ENCODE data around the gene LIN9. TPM values are rescaled to one million over a fixed set of nuclear protein-coding genes. Genes with fewer than 3 reads are reported as not detected.

LIN9 gene
- total and polyA plus RNA-seq, 7 donors: 2.4 to 5.4 (median 3.1) TPM

- intact Hi-C loops (cut with DNase I): loop anchor here (5.0 kb wide), 1 partner anchor 124 kb away; the partner anchor contains the start of gene H3-3A
- TF ChIP-seq EP300 (IDR thresholded peaks at IDR 0.05) (no peak), POLR2AphosphoS5 (IDR thresholded peaks at IDR 0.05) (peak; percentile 89 to 96 (median 94)), POLR2A (IDR thresholded peaks at IDR 0.05) (peak; percentile 75 to 84), CTCF (IDR thresholded peaks at IDR 0.05) (peak in 2 of 4 experiments; percentile 19 to 22)
- H3K27ac ChIP-seq: peak within 1 kb of the TSS; percentile 87 to 98 (median 91)
- peak; percentile 94 for DNase-seq
- H3K4me3 ChIP-seq: peak within 1 kb of the TSS; percentile 72 to 97 (median 82)
- no peaks in the 10 kb centered on the region for H3K36me3 ChIP-seq
- H3K4me1 ChIP-seq: peaks cover 0 to 48% (median 41%) of the 10 kb centered on the region in 4 donors
- H3K27me3 ChIP-seq: no peaks in the 10 kb centered on the region
- H3K9me3 ChIP-seq: no peaks in the 10 kb centered on the region
- WGBS, 2 donors: 0% methylated on average over 75 of the region's 75 CpGs
These were observed 122.6 kb downstream of the LIN9 start, which contains the start of gene ACBD3 for GRCh38 chr1:226186124-226187018. TSS of gene ACBD3 (minus strand) at chr1:226186741. CDS start at chr1:226186675, 66 bp downstream.

- intact Hi-C loops (cut with DNase I): loop anchor here (5.0 kb wide), 1 partner anchor 123 kb away; the partner anchor contains the start of gene H3-3A
- Histone ChIP-seq H3K27ac (peak overlapping the region; percentile 87 to 98 (median 91)), H3K4me3 (peak overlapping the region; percentile 72 to 97 (median 82)), H3K27me3 (no peaks in the 10 kb centered on the region), H3K9me3 (no peaks in the 10 kb centered on the region), H3K36me3 (peaks cover 0 to 3% (median 0%) of the 10 kb centered on the region in 4 donors), H3K4me1 (peaks cover 0 to 52% (median 44%) of the 10 kb centered on the region in 4 donors)
- 15 to 30% methylated on average over 14 of the region's 14 CpGs for WGBS, 2 donors
- no peak for TF ChIP-seq EP300 (IDR thresholded peaks at IDR 0.05)
- no peak for TF ChIP-seq CTCF (IDR thresholded peaks at IDR 0.05)
- TF ChIP-seq POLR2AphosphoS5 (IDR thresholded peaks at IDR 0.05): no peak
- TF ChIP-seq POLR2A (IDR thresholded peaks at IDR 0.05): no peak
- DNase-seq: no peak
These were observed 123.6 kb downstream of the LIN9 start for GRCh38 chr1:226185141-226186036.

- peak in 1 of 4 experiments; percentile 26 for TF ChIP-seq CTCF (IDR thresholded peaks at IDR 0.05)
- TF ChIP-seq POLR2AphosphoS5 (IDR thresholded peaks at IDR 0.05): peak in 1 of 4 donors; percentile 40
- no peak for TF ChIP-seq EP300 (IDR thresholded peaks at IDR 0.05)
- Histone ChIP-seq H3K4me3 (no peak overlapping the region), H3K27ac (peak overlapping the region in 3 of 4 donors; percentile 29 to 39 (median 31)), H3K27me3 (no peaks in the 10 kb centered on the region), H3K9me3 (no peaks in the 10 kb centered on the region), H3K36me3 (peaks cover 0 to 5% (median 0%) of the 10 kb centered on the region in 4 donors), H3K4me1 (peaks cover 0 to 50% (median 42%) of the 10 kb centered on the region in 4 donors)
- 62 to 65% methylated on average over 14 of the region's 14 CpGs for WGBS, 2 donors
- intact Hi-C loops (cut with DNase I): no loop called here
- peak; percentile 74 for DNase-seq
These were observed 126.8 kb downstream of the LIN9 start for GRCh38 chr1:226181996-226182714.

Other genes starting within 250 kb of the LIN9 start
- gene H3-3A, start 246.4 kb downstream of the LIN9 start, total RNA-seq: 100 to 1,000 TPM; 320 to 452 (median 393) TPM
- gene H3-3A, start 246.4 kb downstream of the LIN9 start, polyA plus RNA-seq: 1,000 to 10,000 TPM in 2 of 3 donors, 100 to 1,000 TPM in 1; 807 to 2,184 (median 1,596) TPM
- gene ACBD3, start 122.4 kb downstream of the LIN9 start, total RNA-seq: 10 to 100 TPM; 32.9 to 37.8 (median 33.9) TPM
- 10 to 100 TPM; 23.7 to 29.4 (median 28.4) TPM for gene ACBD3, start 122.4 kb downstream of the LIN9 start, polyA plus RNA-seq
- not detected for gene MIXL1, start 85.5 kb downstream of the LIN9 start, total RNA-seq
- gene MIXL1, start 85.5 kb downstream of the LIN9 start, polyA plus RNA-seq: under 1 TPM in 1 of 3 donors, not detected in 2; 0.13 TPM
- 100 to 1,000 TPM; 107 to 168 (median 152) TPM for gene PARP1, start 98.9 kb upstream of the LIN9 start, total RNA-seq
- 10 to 100 TPM; 16.4 to 58.8 (median 18.6) TPM for gene PARP1, start 98.9 kb upstream of the LIN9 start, polyA plus RNA-seq
- gene STUM, start 239.6 kb upstream of the LIN9 start, total RNA-seq: 10 to 100 TPM in 3 of 4 donors, 1 to 10 TPM in 1; 3.9 to 16.9 (median 13.6) TPM
- gene STUM, start 239.6 kb upstream of the LIN9 start, polyA plus RNA-seq: 1 to 10 TPM in 1 of 3 donors, under 1 TPM in 2; under 0.01 to 7.2 (median 0.23) TPM

Measured in sigmoid colon (tissue), 7 donors.